ENCODE results near the gene LDLRAD3.
"Not testable (repeated sequence)": the region's sequence is repeated elsewhere in the genome, so short reads cannot be mapped to it uniquely, and the experiment has no call there.

The LDLRAD3 gene

DNA sequence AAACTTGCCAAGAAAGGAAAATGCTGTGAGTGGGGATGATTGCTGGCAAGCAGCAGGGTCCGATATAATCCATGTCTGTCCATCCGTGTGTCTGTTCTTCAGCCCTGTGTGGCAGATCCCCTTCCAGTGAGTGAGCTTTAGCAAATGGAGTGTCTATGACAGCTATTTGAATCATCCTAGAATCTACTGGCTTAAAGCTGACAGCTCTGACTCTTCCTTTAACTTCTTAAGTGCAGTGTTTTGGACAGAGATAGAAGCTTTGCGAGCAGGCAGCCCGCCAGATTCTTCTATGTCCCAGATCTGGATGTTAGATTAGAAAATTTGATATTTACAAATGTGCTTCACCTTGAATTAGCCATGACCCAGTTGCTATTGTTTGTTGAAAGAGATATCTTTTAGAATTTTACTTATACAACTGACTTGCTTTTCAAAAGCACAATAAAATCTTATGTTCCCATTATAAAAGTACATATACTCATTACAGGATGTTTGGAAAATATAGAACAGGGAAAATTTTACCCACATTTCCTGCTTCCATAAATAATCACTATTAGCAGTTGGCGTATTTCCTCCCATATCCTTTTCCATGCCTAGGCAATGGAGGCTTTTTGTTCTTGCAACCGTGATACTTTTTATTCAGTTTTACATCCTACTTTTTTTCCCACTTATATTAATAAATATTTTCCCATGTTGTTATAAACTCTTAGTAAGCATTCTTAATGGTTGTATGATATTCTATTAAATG is 220.8 kb downstream of the LDLRAD3 start:
- Histone ChIP-seq H2AFZ (ENCODE audit: low read depth, low read length) (no peak overlapping the region), H3K36me3 (ENCODE audit: insufficient read depth, low read length) (no peaks in the 10 kb centered on the region), H3K27me3 (ENCODE audit: insufficient read depth, low read length) (no peaks in the 10 kb centered on the region), H3K9me3 (ENCODE audit: low read length) (no peaks in the 10 kb centered on the region), H3K4me1 (ENCODE audit: insufficient read depth, low read length) (peaks cover 8% of the 10 kb centered on the region), H3K4me3 (ENCODE audit: low read length) (no peak overlapping the region)

- H3K4me1 ChIP-seq (ENCODE audit: insufficient read depth, low read length) = peaks cover 6% of the 10 kb centered on the region
- no peak overlapping the region for H2AFZ ChIP-seq (ENCODE audit: low read depth, low read length)
- H3K4me3 ChIP-seq (ENCODE audit: low read length) = no peak overlapping the region
- H3K9me3 ChIP-seq (ENCODE audit: low read length) = no peaks in the 10 kb centered on the region
- H3K36me3 ChIP-seq (ENCODE audit: insufficient read depth, low read length) = no peaks in the 10 kb centered on the region
- H3K27me3 ChIP-seq (ENCODE audit: insufficient read depth, low read length) = no peaks in the 10 kb centered on the region
Observed at GRCh38 chr11:36165621-36166397, 221.9 kb downstream of the LDLRAD3 start.

- Histone ChIP-seq H3K36me3 (ENCODE audit: insufficient read depth, low read length) (no peaks in the 10 kb centered on the region), H2AFZ (ENCODE audit: low read depth, low read length) (no peak overlapping the region), H3K4me3 (ENCODE audit: low read length) (no peak overlapping the region), H3K27me3 (ENCODE audit: insufficient read depth, low read length) (no peaks in the 10 kb centered on the region), H3K9me3 (ENCODE audit: low read length) (peaks cover 2% of the 10 kb centered on the region), H3K4me1 (ENCODE audit: insufficient read depth, low read length) (peaks cover 6% of the 10 kb centered on the region)
Observed at GRCh38 chr11:36167073-36167472, 223.2 kb downstream of the LDLRAD3 start.

- H3K9me3 ChIP-seq (ENCODE audit: low read length) = peaks cover 2% of the 10 kb centered on the region
- no peak overlapping the region for H2AFZ ChIP-seq (ENCODE audit: low read depth, low read length)
- no peaks in the 10 kb centered on the region for H3K4me1 ChIP-seq (ENCODE audit: insufficient read depth, low read length)
Observed at GRCh38 chr11:36167729-36168128, 223.9 kb downstream of the LDLRAD3 start.

DNA sequence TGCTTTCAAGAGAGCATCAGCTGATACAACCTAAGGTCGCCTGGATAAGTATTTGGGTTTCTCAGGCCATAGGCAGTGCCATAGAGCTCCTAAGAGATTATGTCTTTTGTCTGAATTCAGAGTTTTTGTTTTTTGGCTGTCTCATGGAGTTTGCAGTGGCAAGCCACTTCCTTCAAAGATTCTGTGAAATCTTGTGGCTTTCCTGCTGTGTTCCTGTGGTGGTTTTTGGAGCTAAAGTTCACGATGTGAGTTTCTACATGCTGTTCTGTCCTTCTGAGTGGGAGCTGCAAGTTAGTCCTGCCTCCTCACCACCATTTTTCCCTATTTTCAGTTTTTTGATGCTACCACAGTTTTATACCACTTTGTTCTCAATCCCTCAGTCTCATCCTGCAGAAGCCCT is 234.0 kb downstream of the LDLRAD3 start:
- no peaks in the 10 kb centered on the region for H3K27me3 ChIP-seq (ENCODE audit: insufficient read depth, low read length)
- no peaks in the 10 kb centered on the region for H3K9me3 ChIP-seq (ENCODE audit: low read length)
- peaks cover 9% of the 10 kb centered on the region for H3K4me1 ChIP-seq (ENCODE audit: insufficient read depth, low read length)
- H3K4me3 ChIP-seq (ENCODE audit: low read length) = no peak overlapping the region
- H3K36me3 ChIP-seq (ENCODE audit: insufficient read depth, low read length) = no peaks in the 10 kb centered on the region
- no peak overlapping the region for H2AFZ ChIP-seq (ENCODE audit: low read depth, low read length)

More at GRCh38 chr11:36167729-36168128, 223.9 kb downstream of the LDLRAD3 start:
- H3K4me3 ChIP-seq (ENCODE audit: low read length) = no peak overlapping the region
- H3K27me3 ChIP-seq (ENCODE audit: insufficient read depth, low read length) = no peaks in the 10 kb centered on the region
- H3K36me3 ChIP-seq (ENCODE audit: insufficient read depth, low read length) = no peaks in the 10 kb centered on the region

DNA sequence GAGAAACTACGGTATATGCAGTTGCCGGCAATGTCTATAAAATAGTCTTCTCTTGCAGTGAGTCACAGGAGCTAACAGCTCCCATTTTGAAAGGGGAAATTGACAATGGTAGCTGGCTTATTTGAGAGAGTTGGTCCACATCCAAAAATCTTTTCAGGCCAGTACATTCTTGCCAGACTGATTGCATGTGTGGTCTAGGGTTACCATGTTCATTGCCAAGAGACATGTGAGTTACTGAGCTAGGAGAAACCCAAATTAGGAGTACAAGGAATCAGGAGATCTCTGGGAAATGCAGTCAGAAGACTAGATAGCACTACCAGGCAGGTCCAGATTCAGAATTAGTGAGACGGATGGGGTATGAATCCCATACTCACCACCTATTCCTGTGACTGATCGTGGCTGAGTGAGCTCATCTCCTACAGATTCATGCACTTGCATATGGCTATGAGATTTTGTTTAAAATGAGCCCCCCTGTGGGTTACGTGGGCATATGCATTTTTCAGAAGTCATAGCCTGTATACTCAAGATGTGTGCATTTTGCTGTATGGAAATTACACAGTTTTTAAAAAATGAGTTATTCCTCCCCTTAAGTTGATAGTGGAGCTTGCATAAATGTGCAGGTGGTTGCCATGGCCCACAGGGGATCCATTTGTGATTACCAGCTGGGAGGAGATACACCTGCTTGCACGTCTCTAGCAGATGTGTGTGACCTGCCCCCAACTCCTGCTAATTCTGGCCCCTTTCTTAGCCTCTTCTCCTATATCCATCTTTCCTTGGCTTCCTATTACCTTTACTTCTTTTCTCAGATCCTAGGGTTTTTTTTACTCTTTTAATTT is 242.7 kb downstream of the LDLRAD3 start:
- Histone ChIP-seq H3K4me3 (ENCODE audit: low read length) (no peak overlapping the region), H2AFZ (ENCODE audit: low read depth, low read length) (no peak overlapping the region), H3K4me1 (ENCODE audit: insufficient read depth, low read length) (peaks cover 16% of the 10 kb centered on the region), H3K36me3 (ENCODE audit: insufficient read depth, low read length) (no peaks in the 10 kb centered on the region), H3K27me3 (ENCODE audit: insufficient read depth, low read length) (no peaks in the 10 kb centered on the region), H3K9me3 (ENCODE audit: low read length) (no peaks in the 10 kb centered on the region)

DNA sequence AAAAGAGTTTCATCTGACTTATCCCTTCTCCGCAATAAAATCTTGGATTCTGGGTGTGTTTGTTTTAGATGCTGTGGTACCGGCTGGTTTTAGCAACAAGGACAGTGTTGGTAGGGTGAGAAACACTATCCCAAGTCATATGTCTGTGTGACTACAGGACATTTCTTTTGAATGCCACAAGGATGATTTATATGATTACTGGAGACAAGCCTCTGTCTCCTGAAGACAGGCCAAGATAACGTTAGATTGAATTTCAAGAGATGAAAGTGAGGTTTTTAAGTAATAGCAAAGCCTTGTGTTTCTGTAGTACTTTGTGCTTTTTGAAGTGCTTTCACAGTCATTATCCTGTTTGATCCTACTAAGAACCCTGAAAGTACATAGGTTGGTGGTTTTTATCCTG is 243.8 kb downstream of the LDLRAD3 start:
- no peak overlapping the region for H3K4me3 ChIP-seq (ENCODE audit: low read length)
- no peaks in the 10 kb centered on the region for H3K9me3 ChIP-seq (ENCODE audit: low read length)
- H3K36me3 ChIP-seq (ENCODE audit: insufficient read depth, low read length) = no peaks in the 10 kb centered on the region

GRCh38 chr11:36189735-36190134 is 245.9 kb downstream of the LDLRAD3 start:
- peaks cover 18% of the 10 kb centered on the region for H3K4me1 ChIP-seq (ENCODE audit: insufficient read depth, low read length)
- H3K27me3 ChIP-seq (ENCODE audit: insufficient read depth, low read length); H3K36me3 ChIP-seq (ENCODE audit: insufficient read depth, low read length); H2AFZ ChIP-seq (ENCODE audit: low read depth, low read length); H3K4me3 ChIP-seq (ENCODE audit: low read length); H3K9me3 ChIP-seq (ENCODE audit: low read length): not testable (repeated sequence)

More for the DNA sequence above, 243.8 kb downstream of the LDLRAD3 start:
- Histone ChIP-seq H2AFZ (ENCODE audit: low read depth, low read length) (no peak overlapping the region), H3K4me1 (ENCODE audit: insufficient read depth, low read length) (peaks cover 20% of the 10 kb centered on the region), H3K27me3 (ENCODE audit: insufficient read depth, low read length) (no peaks in the 10 kb centered on the region)

GRCh38 chr11:36191941-36192340 is 248.1 kb downstream of the LDLRAD3 start:
- Histone ChIP-seq H3K4me3 (ENCODE audit: low read length) (no peak overlapping the region), H3K9me3 (ENCODE audit: low read length) (no peaks in the 10 kb centered on the region), H3K4me1 (ENCODE audit: insufficient read depth, low read length) (peaks cover 36% of the 10 kb centered on the region), H3K27me3 (ENCODE audit: insufficient read depth, low read length) (no peaks in the 10 kb centered on the region), H3K36me3 (ENCODE audit: insufficient read depth, low read length) (no peaks in the 10 kb centered on the region), H2AFZ (ENCODE audit: low read depth, low read length) (no peak overlapping the region)

- Histone ChIP-seq H2AFZ (ENCODE audit: low read depth, low read length) (no peak overlapping the region), H3K27me3 (ENCODE audit: insufficient read depth, low read length) (no peaks in the 10 kb centered on the region), H3K36me3 (ENCODE audit: insufficient read depth, low read length) (peaks cover 4% of the 10 kb centered on the region), H3K9me3 (ENCODE audit: low read length) (no peaks in the 10 kb centered on the region), H3K4me3 (ENCODE audit: low read length) (no peak overlapping the region), H3K4me1 (ENCODE audit: insufficient read depth, low read length) (peaks cover 38% of the 10 kb centered on the region)
Observed at GRCh38 chr11:36192425-36193289, 248.8 kb downstream of the LDLRAD3 start.

- Histone ChIP-seq H3K9me3 (ENCODE audit: low read length) (no peaks in the 10 kb centered on the region), H3K27me3 (ENCODE audit: insufficient read depth, low read length) (no peaks in the 10 kb centered on the region), H2AFZ (ENCODE audit: low read depth, low read length) (no peak overlapping the region), H3K4me1 (ENCODE audit: insufficient read depth, low read length) (peaks cover 38% of the 10 kb centered on the region), H3K4me3 (ENCODE audit: low read length) (no peak overlapping the region), H3K36me3 (ENCODE audit: insufficient read depth, low read length) (peaks cover 10% of the 10 kb centered on the region)
Observed at GRCh38 chr11:36193290-36193619, 249.4 kb downstream of the LDLRAD3 start.

DNA sequence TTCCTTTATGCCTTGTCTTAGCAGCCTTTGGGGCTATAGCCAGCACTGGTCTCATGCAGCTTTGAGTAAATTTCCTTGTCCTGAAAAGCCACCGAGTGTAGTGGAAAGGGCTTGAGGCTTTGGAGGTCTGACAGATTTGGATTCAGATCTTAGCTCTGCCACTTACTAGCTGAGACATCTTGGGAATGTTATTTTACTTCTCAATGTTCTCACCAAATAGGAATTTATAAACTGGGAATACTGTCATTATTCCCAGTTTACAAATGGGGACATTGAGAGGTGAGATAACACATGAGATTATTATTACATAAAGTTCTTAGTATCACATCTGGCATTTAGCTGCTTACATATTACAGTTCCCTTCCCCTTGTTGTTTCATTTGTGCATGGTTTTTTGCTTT is 249.9 kb downstream of the LDLRAD3 start:
- Histone ChIP-seq H3K36me3 (ENCODE audit: insufficient read depth, low read length) (peaks cover 14% of the 10 kb centered on the region), H3K4me3 (ENCODE audit: low read length) (no peak overlapping the region), H3K4me1 (ENCODE audit: insufficient read depth, low read length) (peaks cover 38% of the 10 kb centered on the region), H3K27me3 (ENCODE audit: insufficient read depth, low read length) (no peaks in the 10 kb centered on the region), H3K9me3 (ENCODE audit: low read length) (no peaks in the 10 kb centered on the region), H2AFZ (ENCODE audit: low read depth, low read length) (no peak overlapping the region)
